Measurements from ENCODE around the gene DCP1A.
"Not testable (repeated sequence)": the region's sequence is repeated elsewhere in the genome, so short reads cannot be mapped to it uniquely, and the experiment has no call there.

Gene DCP1A

GRCh38 chr3:53375019-53375418, 27.7 kb upstream of the DCP1A start:
- no peak overlapping the region for H3K4me3 ChIP-seq (replicated peaks; ENCODE audit: insufficient read depth, low read length)
- TF ChIP-seq GABPA (IDR thresholded peaks at IDR 0.05; ENCODE audit: low read depth) (no peak), CTCF (IDR thresholded peaks at IDR 0.05; ENCODE audit: insufficient read depth, low read length) (peak; percentile 93), POLR2AphosphoS5 (IDR thresholded peaks at IDR 0.05; ENCODE audit: low read depth) (no peak), REST (IDR thresholded peaks at IDR 0.05; ENCODE audit: insufficient replicate concordance, low read depth) (peak; percentile 46)
- DNase-seq (ENCODE audit: low read depth in 1 of 2, low spot score in 1 of 2) = peak; percentile 64 to 69

GRCh38 chr3:53370719-53371118, 23.4 kb upstream of the DCP1A start:
- not testable (repeated sequence) for H3K27ac ChIP-seq (replicated peaks); DNase-seq (ENCODE audit: low read depth in 1 of 2, low spot score in 1 of 2); H3K27me3 ChIP-seq (ENCODE audit: insufficient read depth, poor library complexity, severe bottlenecking); H3K4me3 ChIP-seq (replicated peaks; ENCODE audit: insufficient read depth, low read length)

More at GRCh38 chr3:53375019-53375418, 27.7 kb upstream of the DCP1A start:
- no peaks in the 10 kb centered on the region for H3K27me3 ChIP-seq (ENCODE audit: insufficient read depth, poor library complexity, severe bottlenecking)
- no peak overlapping the region for H3K27ac ChIP-seq (replicated peaks)

DNA sequence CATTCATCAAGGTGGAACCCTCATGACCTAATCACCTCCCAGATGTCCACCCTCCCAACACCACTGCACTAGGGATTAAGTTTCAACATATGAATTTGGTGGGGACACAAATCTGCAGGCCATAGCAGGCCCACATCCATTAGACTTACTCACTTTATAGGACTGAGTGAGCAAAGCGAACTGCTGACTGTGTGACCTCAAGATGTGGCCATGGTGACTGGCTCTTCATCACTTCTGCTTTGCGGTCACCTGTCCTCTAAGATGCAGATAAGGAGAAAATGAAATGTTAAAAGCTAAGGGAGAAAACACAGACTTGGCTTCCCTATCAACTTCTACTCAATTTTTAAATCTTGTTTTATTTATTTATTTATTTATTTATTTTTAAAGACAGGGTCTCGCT, 14.5 kb upstream of the DCP1A start:
- DNase-seq (ENCODE audit: low read depth in 1 of 2, low spot score in 1 of 2) = peak in 1 of 2 experiments; percentile 80
- no peaks in the 10 kb centered on the region for H3K27me3 ChIP-seq (ENCODE audit: insufficient read depth, poor library complexity, severe bottlenecking)
- no peak overlapping the region for H3K27ac ChIP-seq (replicated peaks)
- no peak for TF ChIP-seq REST (IDR thresholded peaks at IDR 0.05; ENCODE audit: insufficient replicate concordance, low read depth)
- peak; percentile 67; the same call in 1 of the 2 replicates for TF ChIP-seq SPI1 (IDR thresholded peaks at IDR 0.05; ENCODE audit: borderline replicate concordance, low read depth)
- H3K4me3 ChIP-seq (replicated peaks; ENCODE audit: insufficient read depth, low read length) = no peak overlapping the region

- H3K27me3 ChIP-seq (ENCODE audit: insufficient read depth, poor library complexity, severe bottlenecking) = no peaks in the 10 kb centered on the region
- peak overlapping the region; percentile 49 for H3K27ac ChIP-seq (replicated peaks)
- no peak for TF ChIP-seq SPI1 (IDR thresholded peaks at IDR 0.05; ENCODE audit: borderline replicate concordance, low read depth)
- TF ChIP-seq GABPA (IDR thresholded peaks at IDR 0.05; ENCODE audit: low read depth) = no peak
- TF ChIP-seq REST (IDR thresholded peaks at IDR 0.05; ENCODE audit: insufficient replicate concordance, low read depth) = no peak
- TF ChIP-seq CTCF (IDR thresholded peaks at IDR 0.05; ENCODE audit: insufficient read depth, low read length) = no peak
- no peak for TF ChIP-seq POLR2AphosphoS5 (IDR thresholded peaks at IDR 0.05; ENCODE audit: low read depth)
- peak in 1 of 2 experiments; percentile 53 for DNase-seq (ENCODE audit: low read depth in 1 of 2, low spot score in 1 of 2)
- H3K4me3 ChIP-seq (replicated peaks; ENCODE audit: insufficient read depth, low read length) = no peak overlapping the region
These were observed 10.1 kb upstream of the DCP1A start for GRCh38 chr3:53357458-53357857.
